SK-N-SH (cell line): Measurements from ENCODE around the gene ALDOB. TPM values are rescaled to one million over a fixed set of nuclear protein-coding genes. Genes with fewer than 3 reads are reported as not detected.

ENCODE experiments used
- CTCF ChIA-PET: fragments of 300-600, 350-600 bp; formaldehyde crosslinking; extraction: SDS; loops from one replicate; lab custom pipeline; 2021; lab: Yijun Ruan, JAX
- POLR2A ChIA-PET: fragments of 350-600 bp; sonication (Branson Sonifier 250); formaldehyde crosslinking; extraction: SDS; loops from one replicate; lab custom pipeline; 2020; ENCODE audit warnings: antibody characterized with exemption, inconsistent platforms; lab: Yijun Ruan, JAX
- DNase-seq: peaks from one replicate; pipeline ENCODE4 v3.0.0; 2012
- H2AFZ ChIP-seq: fragments of 200-600 bp; sonication (generic); 2 replicates; pipeline ENCODE4 v1.8.1; 2016; ENCODE audit warnings: antibody characterized with exemption, mild to moderate bottlenecking, low read depth
- H3F3A ChIP-seq: fragments of 200-600 bp; sonication (generic); replicated peaks from 2 replicates; pipeline ENCODE3; 2016; ENCODE audit warnings: antibody characterized with exemption, mild to moderate bottlenecking; ENCODE audit not compliant: insufficient read depth
- H3K27ac ChIP-seq, 2 experiments: fragments of 200-500 bp in 1 of 2; fragments of 200-600 bp in 1 of 2; sonication (Bioruptor generic) in 1 of 2; sonication (generic), shearing (Covaris generic) in 1 of 2; 2 replicates each; pipeline versions ENCODE4 v1.5.1 to v1.6.1; 2014 to 2016; ENCODE audit warnings: low read depth in 2 of 2, inconsistent platforms in 1 of 2, low read length in 1 of 2, mild to moderate bottlenecking in 1 of 2, mixed read lengths in 1 of 2
- H3K27me3 ChIP-seq: fragments of 200-600 bp; sonication (generic), shearing (Covaris generic); 2 replicates; pipeline ENCODE4 v1.6.1; 2016; ENCODE audit warnings: mixed run types; ENCODE audit not compliant: insufficient read depth
- H3K36me3 ChIP-seq, 2 experiments: fragments of 200-500 bp in 1 of 2; fragments of 200-600 bp in 1 of 2; sonication (Bioruptor generic) in 1 of 2; sonication (generic) in 1 of 2; replicated peaks in 1 of 2; 2 replicates each; pipeline versions ENCODE3 to v1.5.1; 2014 to 2016; ENCODE audit warnings: low read length in 1 of 2, mild to moderate bottlenecking in 1 of 2; ENCODE audit not compliant: insufficient read depth in 2 of 2, control insufficient read depth in 1 of 2
- H3K4me1 ChIP-seq, 2 experiments: fragments of 200-500 bp in 1 of 2; fragments of 200-600 bp in 1 of 2; sonication (Bioruptor generic) in 1 of 2; sonication (generic), shearing (Covaris generic) in 1 of 2; 2 replicates each; pipeline versions ENCODE4 v1.5.1 to v1.6.1; 2014 to 2016; ENCODE audit warnings: low read depth in 1 of 2, low read length in 1 of 2, mixed run types in 1 of 2; ENCODE audit not compliant: insufficient read depth in 2 of 2, control insufficient read depth in 1 of 2
- H3K4me2 ChIP-seq: fragments of 200-600 bp; sonication (generic), shearing (Covaris generic); 2 replicates; pipeline ENCODE4 v1.6.1; 2017; ENCODE audit warnings: mixed run types
- H3K4me3 ChIP-seq, 2 experiments: fragments of 200-500 bp in 1 of 2; fragments of 200-600 bp in 1 of 2; sonication (Bioruptor generic) in 1 of 2; sonication (generic), shearing (Covaris generic) in 1 of 2; 2 replicates each; pipeline versions ENCODE4 v1.5.1 to v1.8.1; 2014 to 2016; ENCODE audit warnings: low read depth in 2 of 2, inconsistent platforms in 1 of 2, low read length in 1 of 2, mild to moderate bottlenecking in 1 of 2, mixed read lengths in 1 of 2, moderate library complexity in 1 of 2
- H3K79me2 ChIP-seq: fragments of 200-600 bp; sonication (generic); 2 replicates; pipeline ENCODE4 v1.8.1; 2017; ENCODE audit warnings: mild to moderate bottlenecking; ENCODE audit not compliant: insufficient read depth
- H3K9ac ChIP-seq: fragments of 200-600 bp; sonication (generic); 2 replicates; pipeline ENCODE4 v1.6.1; 2017; ENCODE audit warnings: mixed run types
- H3K9me2 ChIP-seq: fragments of 200-600 bp; sonication (generic); 2 replicates; pipeline ENCODE4 v1.6.1; 2017; ENCODE audit warnings: mixed run types
- H3K9me3 ChIP-seq: fragments of 200-600 bp; sonication (generic); 2 replicates; pipeline ENCODE4 v1.6.1; 2017; ENCODE audit warnings: mixed run types, mild to moderate bottlenecking, moderate library complexity
- H4K20me1 ChIP-seq: fragments of 200-600 bp; sonication (generic); 2 replicates; pipeline ENCODE4 v1.6.1; 2017; ENCODE audit warnings: mild to moderate bottlenecking, mixed run types; ENCODE audit not compliant: insufficient read depth
- ELF1 ChIP-seq: IDR thresholded peaks from 2 replicates; pipeline ENCODE4 v1.4.0; 2012
- EZH2phosphoT487 ChIP-seq: fragments of 200-600 bp; sonication (generic); IDR thresholded peaks from 2 replicates; pipeline ENCODE4 v1.6.1; 2017; ENCODE audit warnings: low read depth, mixed run types, mild to moderate bottlenecking, antibody characterized with exemption, moderate library complexity, borderline replicate concordance
- FOSL2 ChIP-seq: IDR thresholded peaks from 2 replicates; pipeline ENCODE4 v1.4.0; 2012; ENCODE audit warnings: low read depth, mild to moderate bottlenecking, moderate library complexity, borderline replicate concordance
- NRF1 ChIP-seq: IDR thresholded peaks from 2 replicates; pipeline ENCODE4 v1.6.1; 2012; ENCODE audit warnings: low read depth, mild to moderate bottlenecking, low read length
- POLR2AphosphoS5 ChIP-seq: IDR thresholded peaks from 2 replicates; pipeline ENCODE4 v1.6.1; 2012; ENCODE audit warnings: low read depth, low read length
- RFX5 ChIP-seq: IDR thresholded peaks from 2 replicates; pipeline ENCODE4 v1.6.1; 2012; ENCODE audit warnings: mild to moderate bottlenecking, improper control_type of control experiment, low read length
- TAF1 ChIP-seq: IDR thresholded peaks from 2 replicates; pipeline ENCODE4 v1.6.1; 2012; ENCODE audit warnings: low read depth, mild to moderate bottlenecking, low read length, moderate library complexity, borderline replicate concordance
- YY1 ChIP-seq: IDR thresholded peaks from 2 replicates; pipeline ENCODE4 v1.4.0; 2012; ENCODE audit warnings: low read depth, mild to moderate bottlenecking
- WGBS: methylation state at CpG from one replicate; pipeline ENCODE4 v1.1.6; 2017; ENCODE audit warnings: low lambda C conversion rate; 5-methylcytosine and 5-hydroxymethylcytosine counted together
- polyA plus RNA-seq, 3 experiments: library from polyadenylated mRNA; depleted of rRNA; stranded (reverse); fragments of >200 nt; gene quantifications; 2 replicates each; pipeline ENCODE4 v1.2.3, GENCODE V29; 2012
- TF ChIP-seq, protein P1 (sequence below): IDR thresholded peaks from 2 replicates; pipeline ENCODE4 v1.6.1; 2012; ENCODE audit warnings: mild to moderate bottlenecking, low read depth, low read length, moderate library complexity
- TF ChIP-seq, protein P2 (sequence below): fragments of 150-350 bp; IDR thresholded peaks from 2 replicates; pipeline ENCODE4 v1.6.1; 2017; ENCODE audit warnings: antibody characterized with exemption, low read length, low read depth, borderline replicate concordance
- TF ChIP-seq, protein P3 (sequence below): fragments of 150-350 bp; IDR thresholded peaks from 2 replicates; pipeline ENCODE4 v1.6.1; 2016; ENCODE audit warnings: mild to moderate bottlenecking, low read depth, low read length

Gene ALDOB
- polyA plus RNA-seq, 1 of the 3 experiments (the other 2 are of a cell fraction), result not detected

DNA sequence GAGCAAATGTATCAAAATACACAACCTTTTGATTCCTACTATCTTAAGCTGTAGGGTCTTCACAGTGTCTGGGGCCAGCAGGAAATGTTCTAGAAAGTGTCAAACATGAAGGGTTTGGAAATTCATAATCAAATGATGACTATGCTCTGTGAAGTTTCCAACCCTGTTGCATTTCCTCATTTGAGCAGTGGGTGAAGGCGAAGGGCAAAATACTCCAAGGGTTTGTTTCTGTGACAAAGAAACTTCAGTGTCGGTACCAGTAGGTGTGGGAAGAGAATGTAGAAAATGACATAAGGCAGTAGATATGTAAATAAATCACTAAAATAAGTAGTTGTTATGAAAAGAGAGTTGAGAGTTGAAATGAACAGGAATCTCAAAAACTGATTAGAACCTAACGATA lies 576 bp downstream of the ALDOB start (continued):
- TF ChIP-seq, protein P1, sequence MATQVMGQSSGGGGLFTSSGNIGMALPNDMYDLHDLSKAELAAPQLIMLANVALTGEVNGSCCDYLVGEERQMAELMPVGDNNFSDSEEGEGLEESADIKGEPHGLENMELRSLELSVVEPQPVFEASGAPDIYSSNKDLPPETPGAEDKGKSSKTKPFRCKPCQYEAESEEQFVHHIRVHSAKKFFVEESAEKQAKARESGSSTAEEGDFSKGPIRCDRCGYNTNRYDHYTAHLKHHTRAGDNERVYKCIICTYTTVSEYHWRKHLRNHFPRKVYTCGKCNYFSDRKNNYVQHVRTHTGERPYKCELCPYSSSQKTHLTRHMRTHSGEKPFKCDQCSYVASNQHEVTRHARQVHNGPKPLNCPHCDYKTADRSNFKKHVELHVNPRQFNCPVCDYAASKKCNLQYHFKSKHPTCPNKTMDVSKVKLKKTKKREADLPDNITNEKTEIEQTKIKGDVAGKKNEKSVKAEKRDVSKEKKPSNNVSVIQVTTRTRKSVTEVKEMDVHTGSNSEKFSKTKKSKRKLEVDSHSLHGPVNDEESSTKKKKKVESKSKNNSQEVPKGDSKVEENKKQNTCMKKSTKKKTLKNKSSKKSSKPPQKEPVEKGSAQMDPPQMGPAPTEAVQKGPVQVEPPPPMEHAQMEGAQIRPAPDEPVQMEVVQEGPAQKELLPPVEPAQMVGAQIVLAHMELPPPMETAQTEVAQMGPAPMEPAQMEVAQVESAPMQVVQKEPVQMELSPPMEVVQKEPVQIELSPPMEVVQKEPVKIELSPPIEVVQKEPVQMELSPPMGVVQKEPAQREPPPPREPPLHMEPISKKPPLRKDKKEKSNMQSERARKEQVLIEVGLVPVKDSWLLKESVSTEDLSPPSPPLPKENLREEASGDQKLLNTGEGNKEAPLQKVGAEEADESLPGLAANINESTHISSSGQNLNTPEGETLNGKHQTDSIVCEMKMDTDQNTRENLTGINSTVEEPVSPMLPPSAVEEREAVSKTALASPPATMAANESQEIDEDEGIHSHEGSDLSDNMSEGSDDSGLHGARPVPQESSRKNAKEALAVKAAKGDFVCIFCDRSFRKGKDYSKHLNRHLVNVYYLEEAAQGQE, result no peak
- TF ChIP-seq ELF1, result no peak
- no peak for TF ChIP-seq POLR2AphosphoS5
- TF ChIP-seq, protein P2, sequence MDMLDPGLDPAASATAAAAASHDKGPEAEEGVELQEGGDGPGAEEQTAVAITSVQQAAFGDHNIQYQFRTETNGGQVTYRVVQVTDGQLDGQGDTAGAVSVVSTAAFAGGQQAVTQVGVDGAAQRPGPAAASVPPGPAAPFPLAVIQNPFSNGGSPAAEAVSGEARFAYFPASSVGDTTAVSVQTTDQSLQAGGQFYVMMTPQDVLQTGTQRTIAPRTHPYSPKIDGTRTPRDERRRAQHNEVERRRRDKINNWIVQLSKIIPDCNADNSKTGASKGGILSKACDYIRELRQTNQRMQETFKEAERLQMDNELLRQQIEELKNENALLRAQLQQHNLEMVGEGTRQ, result no peak
- no peak for TF ChIP-seq FOSL2
- no peak for TF ChIP-seq RFX5

DNA sequence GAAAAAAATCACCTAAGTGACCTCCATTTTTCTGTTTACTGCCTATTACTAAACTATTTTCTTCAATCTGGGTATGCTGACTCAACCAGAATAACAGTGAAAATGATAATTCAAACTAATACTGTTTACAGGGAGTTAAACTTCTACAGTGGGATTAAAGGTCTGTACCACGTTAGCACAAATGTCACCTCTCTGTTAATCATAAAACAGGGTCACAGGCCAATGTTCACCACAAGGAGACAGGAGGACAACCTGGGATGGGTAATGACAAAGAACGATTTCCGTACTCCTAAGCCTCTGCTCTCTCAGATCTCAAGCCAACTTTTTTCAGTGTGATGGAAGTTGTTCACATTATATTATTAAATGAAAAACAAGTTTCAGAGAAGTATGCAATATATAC lies 2.3 kb downstream of the ALDOB start:
- Histone ChIP-seq H2AFZ (no peak overlapping the region), H3K27me3 (no peaks in the 10 kb centered on the region; the same call in 1 of the 2 replicates), H3K36me3 (no peaks in the 10 kb centered on the region), H3F3A (no peaks in the 10 kb centered on the region), H3K9me2 (no peaks in the 10 kb centered on the region), H3K4me1 (no peaks in the 10 kb centered on the region; a peak in 1 of 4 replicates), H3K4me2 (no peak overlapping the region), H3K27ac (no peak overlapping the region), H3K79me2 (no peaks in the 10 kb centered on the region), H3K9ac (no peak overlapping the region), H4K20me1 (no peaks in the 10 kb centered on the region), H3K9me3 (no peaks in the 10 kb centered on the region), H3K4me3 (no peak overlapping the region)
- DNase-seq, result no peak
- TF ChIP-seq, protein P3, sequence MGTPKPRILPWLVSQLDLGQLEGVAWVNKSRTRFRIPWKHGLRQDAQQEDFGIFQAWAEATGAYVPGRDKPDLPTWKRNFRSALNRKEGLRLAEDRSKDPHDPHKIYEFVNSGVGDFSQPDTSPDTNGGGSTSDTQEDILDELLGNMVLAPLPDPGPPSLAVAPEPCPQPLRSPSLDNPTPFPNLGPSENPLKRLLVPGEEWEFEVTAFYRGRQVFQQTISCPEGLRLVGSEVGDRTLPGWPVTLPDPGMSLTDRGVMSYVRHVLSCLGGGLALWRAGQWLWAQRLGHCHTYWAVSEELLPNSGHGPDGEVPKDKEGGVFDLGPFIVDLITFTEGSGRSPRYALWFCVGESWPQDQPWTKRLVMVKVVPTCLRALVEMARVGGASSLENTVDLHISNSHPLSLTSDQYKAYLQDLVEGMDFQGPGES, result no peak
- TF ChIP-seq RFX5 (no peak), TAF1 (no peak), EZH2phosphoT487 (no peak), YY1 (no peak), NRF1 (no peak)
- CTCF ChIA-PET, result interaction anchor here (1.9 to 3.0 kb wide), 2 partner anchors 16 to 26 kb away, joined by 11 to 20 read pairs; no protein-coding TSS in a partner anchor
- POLR2A ChIA-PET, result no interaction called here
- 57% methylated on average over 3 of the region's 3 CpGs for WGBS
